ENCODE measurements around the gene GAREM1.

The GAREM1 gene

GRCh38 chr18:32328379-32328778 is 142.3 kb downstream of the GAREM1 start:
- Histone ChIP-seq H3K4me3 (ENCODE audit: extremely low read depth, insufficient read depth, low read length, poor library complexity, severe bottlenecking) (no peak overlapping the region), H3K27ac (ENCODE audit: low read depth, low read length, severe bottlenecking) (no peak overlapping the region), H3K4me1 (ENCODE audit: control insufficient read depth, insufficient read depth, low read length, poor library complexity, severe bottlenecking) (peaks cover 6% of the 10 kb centered on the region), H3K9me3 (ENCODE audit: control insufficient read depth, low read length) (no peaks in the 10 kb centered on the region), H3K36me3 (ENCODE audit: control insufficient read depth, insufficient read depth, low read length) (no peaks in the 10 kb centered on the region)
- WGBS, 2 experiments (ENCODE audit: insufficient coverage in 2 of 2) = no CpG with 5 or more reads among the region's 1 CpG

- WGBS, 2 experiments (ENCODE audit: insufficient coverage in 2 of 2) = 66% methylated on average over 2 of the region's 3 CpGs; no CpG with 5 or more reads in 1 of the 2 experiments
- Histone ChIP-seq H3K9me3 (ENCODE audit: control insufficient read depth, low read length) (no peaks in the 10 kb centered on the region), H3K4me1 (ENCODE audit: control insufficient read depth, insufficient read depth, low read length, poor library complexity, severe bottlenecking) (peaks cover 6% of the 10 kb centered on the region), H3K27ac (ENCODE audit: low read depth, low read length, severe bottlenecking) (peak overlapping the region; percentile 13), H3K36me3 (ENCODE audit: control insufficient read depth, insufficient read depth, low read length) (no peaks in the 10 kb centered on the region), H3K4me3 (ENCODE audit: extremely low read depth, insufficient read depth, low read length, poor library complexity, severe bottlenecking) (no peak overlapping the region)
Measured at GRCh38 chr18:32326450-32327308, 144.0 kb downstream of the GAREM1 start.

- H3K4me3 ChIP-seq (ENCODE audit: extremely low read depth, insufficient read depth, low read length, poor library complexity, severe bottlenecking) = no peak overlapping the region
- H3K9me3 ChIP-seq (ENCODE audit: control insufficient read depth, low read length) = no peaks in the 10 kb centered on the region
- peaks cover 6% of the 10 kb centered on the region for H3K4me1 ChIP-seq (ENCODE audit: control insufficient read depth, insufficient read depth, low read length, poor library complexity, severe bottlenecking)
- WGBS, 2 experiments (ENCODE audit: insufficient coverage in 2 of 2) = 90% methylated on average over 2 of the region's 4 CpGs; no CpG with 5 or more reads in 1 of the 2 experiments
- H3K27ac ChIP-seq (ENCODE audit: low read depth, low read length, severe bottlenecking) = no peak overlapping the region
- no peaks in the 10 kb centered on the region for H3K36me3 ChIP-seq (ENCODE audit: control insufficient read depth, insufficient read depth, low read length)
Measured at GRCh38 chr18:32324181-32324580, 146.5 kb downstream of the GAREM1 start.

GRCh38 chr18:32321826-32322225 is 148.9 kb downstream of the GAREM1 start:
- Histone ChIP-seq H3K27ac (ENCODE audit: low read depth, low read length, severe bottlenecking) (no peak overlapping the region), H3K36me3 (ENCODE audit: control insufficient read depth, insufficient read depth, low read length) (no peaks in the 10 kb centered on the region), H3K4me1 (ENCODE audit: control insufficient read depth, insufficient read depth, low read length, poor library complexity, severe bottlenecking) (peaks cover 13% of the 10 kb centered on the region), H3K9me3 (ENCODE audit: control insufficient read depth, low read length) (no peaks in the 10 kb centered on the region), H3K4me3 (ENCODE audit: extremely low read depth, insufficient read depth, low read length, poor library complexity, severe bottlenecking) (no peak overlapping the region)
- 100% methylated on average over 1 of the region's 1 CpG; no CpG with 5 or more reads in 1 of the 2 experiments for WGBS, 2 experiments (ENCODE audit: insufficient coverage in 2 of 2)

GRCh38 chr18:32319084-32319483 is 151.6 kb downstream of the GAREM1 start:
- no peak overlapping the region for H3K4me3 ChIP-seq (ENCODE audit: extremely low read depth, insufficient read depth, low read length, poor library complexity, severe bottlenecking)

GRCh38 chr18:32318581-32318980 is 152.1 kb downstream of the GAREM1 start:
- H3K4me3 ChIP-seq (ENCODE audit: extremely low read depth, insufficient read depth, low read length, poor library complexity, severe bottlenecking) = no peak overlapping the region
- peaks cover 7% of the 10 kb centered on the region for H3K4me1 ChIP-seq (ENCODE audit: control insufficient read depth, insufficient read depth, low read length, poor library complexity, severe bottlenecking)
- H3K9me3 ChIP-seq (ENCODE audit: control insufficient read depth, low read length) = no peaks in the 10 kb centered on the region
- WGBS, 2 experiments (ENCODE audit: insufficient coverage in 2 of 2) = 100% methylated on average over 2 to 4 of the region's 4 CpGs
- H3K27ac ChIP-seq (ENCODE audit: low read depth, low read length, severe bottlenecking) = no peak overlapping the region
- H3K36me3 ChIP-seq (ENCODE audit: control insufficient read depth, insufficient read depth, low read length) = no peaks in the 10 kb centered on the region

More at GRCh38 chr18:32319084-32319483, 151.6 kb downstream of the GAREM1 start:
- peaks cover 7% of the 10 kb centered on the region for H3K4me1 ChIP-seq (ENCODE audit: control insufficient read depth, insufficient read depth, low read length, poor library complexity, severe bottlenecking)
- no peaks in the 10 kb centered on the region for H3K36me3 ChIP-seq (ENCODE audit: control insufficient read depth, insufficient read depth, low read length)
- H3K27ac ChIP-seq (ENCODE audit: low read depth, low read length, severe bottlenecking) = no peak overlapping the region
- no peaks in the 10 kb centered on the region for H3K9me3 ChIP-seq (ENCODE audit: control insufficient read depth, low read length)

GRCh38 chr18:32317651-32318050 is 153.0 kb downstream of the GAREM1 start:
- WGBS, 2 experiments (ENCODE audit: insufficient coverage in 2 of 2) = 73% methylated on average over 3 of the region's 4 CpGs; no CpG with 5 or more reads in 1 of the 2 experiments
- Histone ChIP-seq H3K4me3 (ENCODE audit: extremely low read depth, insufficient read depth, low read length, poor library complexity, severe bottlenecking) (no peak overlapping the region), H3K27ac (ENCODE audit: low read depth, low read length, severe bottlenecking) (peak overlapping the region; percentile 90), H3K4me1 (ENCODE audit: control insufficient read depth, insufficient read depth, low read length, poor library complexity, severe bottlenecking) (peaks cover 7% of the 10 kb centered on the region), H3K36me3 (ENCODE audit: control insufficient read depth, insufficient read depth, low read length) (no peaks in the 10 kb centered on the region), H3K9me3 (ENCODE audit: control insufficient read depth, low read length) (no peaks in the 10 kb centered on the region)

- Histone ChIP-seq H3K4me1 (ENCODE audit: control insufficient read depth, insufficient read depth, low read length, poor library complexity, severe bottlenecking) (peaks cover 7% of the 10 kb centered on the region), H3K4me3 (ENCODE audit: extremely low read depth, insufficient read depth, low read length, poor library complexity, severe bottlenecking) (no peak overlapping the region), H3K27ac (ENCODE audit: low read depth, low read length, severe bottlenecking) (no peak overlapping the region), H3K36me3 (ENCODE audit: control insufficient read depth, insufficient read depth, low read length) (no peaks in the 10 kb centered on the region), H3K9me3 (ENCODE audit: control insufficient read depth, low read length) (no peaks in the 10 kb centered on the region)
- no CpG with 5 or more reads among the region's 1 CpG for WGBS, 2 experiments (ENCODE audit: insufficient coverage in 2 of 2)
Measured at GRCh38 chr18:32315881-32316280, 154.8 kb downstream of the GAREM1 start.

GRCh38 chr18:32310774-32311173 is 159.9 kb downstream of the GAREM1 start:
- Histone ChIP-seq H3K4me1 (ENCODE audit: control insufficient read depth, insufficient read depth, low read length, poor library complexity, severe bottlenecking) (peaks cover 7% of the 10 kb centered on the region), H3K4me3 (ENCODE audit: extremely low read depth, insufficient read depth, low read length, poor library complexity, severe bottlenecking) (no peak overlapping the region), H3K9me3 (ENCODE audit: control insufficient read depth, low read length) (no peaks in the 10 kb centered on the region), H3K27ac (ENCODE audit: low read depth, low read length, severe bottlenecking) (no peak overlapping the region), H3K36me3 (ENCODE audit: control insufficient read depth, insufficient read depth, low read length) (no peaks in the 10 kb centered on the region)
- WGBS, 2 experiments (ENCODE audit: insufficient coverage in 2 of 2) = 83% methylated on average over 1 of the region's 2 CpGs; no CpG with 5 or more reads in 1 of the 2 experiments

- H3K4me1 ChIP-seq (ENCODE audit: control insufficient read depth, insufficient read depth, low read length, poor library complexity, severe bottlenecking) = peaks cover 7% of the 10 kb centered on the region
- no peaks in the 10 kb centered on the region for H3K36me3 ChIP-seq (ENCODE audit: control insufficient read depth, insufficient read depth, low read length)
- WGBS, 2 experiments (ENCODE audit: insufficient coverage in 2 of 2) = 81 to 94% methylated on average over 3 to 5 of the region's 5 CpGs
- peak overlapping the region; percentile 57 for H3K27ac ChIP-seq (ENCODE audit: low read depth, low read length, severe bottlenecking)
- H3K4me3 ChIP-seq (ENCODE audit: extremely low read depth, insufficient read depth, low read length, poor library complexity, severe bottlenecking) = no peak overlapping the region
- H3K9me3 ChIP-seq (ENCODE audit: control insufficient read depth, low read length) = no peaks in the 10 kb centered on the region
Measured at GRCh38 chr18:32310101-32310500, 160.6 kb downstream of the GAREM1 start.

GRCh38 chr18:32308493-32309120 is 162.1 kb downstream of the GAREM1 start:
- Histone ChIP-seq H3K9me3 (ENCODE audit: control insufficient read depth, low read length) (no peaks in the 10 kb centered on the region), H3K4me1 (ENCODE audit: control insufficient read depth, insufficient read depth, low read length, poor library complexity, severe bottlenecking) (peaks cover 7% of the 10 kb centered on the region), H3K4me3 (ENCODE audit: extremely low read depth, insufficient read depth, low read length, poor library complexity, severe bottlenecking) (no peak overlapping the region), H3K36me3 (ENCODE audit: control insufficient read depth, insufficient read depth, low read length) (no peaks in the 10 kb centered on the region), H3K27ac (ENCODE audit: low read depth, low read length, severe bottlenecking) (peak overlapping the region; percentile 91)
- 43% methylated on average over 1 of the region's 3 CpGs; no CpG with 5 or more reads in 1 of the 2 experiments for WGBS, 2 experiments (ENCODE audit: insufficient coverage in 2 of 2)

Data from mesodermal cell (in vitro differentiated cells).